Thyroid gland (tissue), 4 donors: ENCODE results near the gene PRRG1. TPM values are rescaled to one million over a fixed set of nuclear protein-coding genes. Genes with fewer than 3 reads are reported as not detected.
A peak's percentile ranks its signal among the peaks of the same experiment; 100 is the strongest.

ENCODE experiments used
- DNase-seq, 2 donors: peaks; one replicate each; pipeline ENCODE4 v3.0.0-alpha.2; 2019
- H3K27ac ChIP-seq, 3 donors: fragments of 200-600 bp; sonication (generic); 1 replicate in 2 of 3; 2 replicates in 1 of 3; pipeline ENCODE4 v1.5.1; 2016 to 2019; ENCODE audit warnings: mild to moderate bottlenecking in 1 of 3, moderate library complexity in 1 of 3
- H3K27me3 ChIP-seq: fragments of 200-600 bp; sonication (generic); one replicate; pipeline ENCODE4 v1.5.1; 2019
- H3K36me3 ChIP-seq, 2 donors: fragments of 200-600 bp; sonication (generic); one replicate each; pipeline ENCODE4 v1.5.1; 2016 to 2019
- H3K4me1 ChIP-seq, 2 donors: fragments of 200-600 bp; sonication (generic); one replicate each; pipeline ENCODE4 v1.5.1; 2017 to 2019
- H3K4me3 ChIP-seq, 3 donors: fragments of 200-600 bp; sonication (generic); replicated peaks in 1 of 3; 1 replicate in 2 of 3; 2 replicates in 1 of 3; pipeline ENCODE4 v1.5.1; 2016; ENCODE audit warnings: mild to moderate bottlenecking in 1 of 3
- H3K9me3 ChIP-seq: fragments of 200-600 bp; sonication (generic); one replicate; pipeline ENCODE4 v1.5.1; 2017
- CTCF ChIP-seq, 6 experiments: fragments of 200-600 bp in 3 of 6; fragments of 450-650 bp in 3 of 6; sonication (generic) in 3 of 6; IDR thresholded peaks; one replicate each; pipeline ENCODE4 v1.5.1; 2016 to 2019; ENCODE audit warnings: antibody characterized with exemption in 6 of 6, mild to moderate bottlenecking in 2 of 6, inconsistent platforms in 1 of 6, moderate library complexity in 1 of 6
- POLR2A ChIP-seq, 2 donors: fragments of 450-650 bp; IDR thresholded peaks; one replicate each; pipeline ENCODE4 v1.6.1; 2017; ENCODE audit warnings: antibody characterized with exemption in 2 of 2, mild to moderate bottlenecking in 2 of 2, moderate library complexity in 1 of 2
- WGBS, 2 donors: methylation state at CpG; one replicate each; pipeline ENCODE4 v1.1.5; 2017; 5-methylcytosine and 5-hydroxymethylcytosine counted together
- intact Hi-C: fragments of 100-400 bp; cut with DNase I; formaldehyde crosslinking; loops from one replicate; pipeline ENCODE4 v1.15.1; 2023
- total RNA-seq, 4 donors: library from RNA; depleted of rRNA; stranded (reverse); fragments of >200 nt; gene quantifications; one replicate each; pipeline ENCODE4 v1.2.3, GENCODE V29; 2016

PRRG1 gene
- total RNA-seq, 4 donors from 2014 or later: 23.7 to 28.5 (median 24.0) TPM

- H3K4me1 ChIP-seq: peaks cover 0 to 4% of the 10 kb centered on the region in 2 donors
- H3K27me3 ChIP-seq: no peaks in the 10 kb centered on the region
- no peaks in the 10 kb centered on the region for H3K36me3 ChIP-seq
- no peak overlapping the region for H3K4me3 ChIP-seq
- intact Hi-C loops: no loop called here
- TF ChIP-seq CTCF (IDR thresholded peaks at IDR 0.05): no peak
- no peak for TF ChIP-seq POLR2A (IDR thresholded peaks at IDR 0.05)
- no peaks in the 10 kb centered on the region for H3K9me3 ChIP-seq
- WGBS, 2 donors: 31 to 44% methylated on average over 1 of the region's 1 CpG
- H3K27ac ChIP-seq: peak overlapping the region; percentile 81 to 85 (median 82)
- peak; percentile 46 to 50 for DNase-seq
Measured at GRCh38 chrX:37347420-37347819, 1.7 kb upstream of the PRRG1 start.

GRCh38 chrX:37348231-37348970 is 763 bp upstream of the PRRG1 start:
- peak overlapping the region; percentile 81 to 85 (median 82) for H3K27ac ChIP-seq
- H3K4me3 ChIP-seq: peak overlapping the region in 1 of 3 donors; percentile 29
- 27 to 31% methylated on average over 11 of the region's 11 CpGs for WGBS, 2 donors
- intact Hi-C loops: no loop called here
- TF ChIP-seq POLR2A (IDR thresholded peaks at IDR 0.05) (no peak), CTCF (IDR thresholded peaks at IDR 0.05) (no peak)
- no peaks in the 10 kb centered on the region for H3K9me3 ChIP-seq
- DNase-seq: peak; percentile 3 to 7
- H3K36me3 ChIP-seq: no peaks in the 10 kb centered on the region
- no peaks in the 10 kb centered on the region for H3K27me3 ChIP-seq
- H3K4me1 ChIP-seq: peaks cover 0 to 4% of the 10 kb centered on the region in 2 donors

- Histone ChIP-seq H3K4me1 (peaks cover 0 to 4% of the 10 kb centered on the region in 2 donors), H3K27ac (peak overlapping the region; percentile 81 to 85 (median 82))
- TF ChIP-seq POLR2A (IDR thresholded peaks at IDR 0.05) (no peak), CTCF (IDR thresholded peaks at IDR 0.05) (no peak)
Measured at GRCh38 chrX:37348971-37349220, 268 bp upstream of the PRRG1 start.

GRCh38 chrX:37350034-37350365 is 836 bp downstream of the PRRG1 start:
- peak in 1 of 2 donors; percentile 30 for DNase-seq

More at GRCh38 chrX:37348971-37349220, 268 bp upstream of the PRRG1 start:
- H3K27me3 ChIP-seq: no peaks in the 10 kb centered on the region
- H3K4me3 ChIP-seq: peak overlapping the region in 1 of 3 donors; percentile 29
- intact Hi-C loops: no loop called here
- H3K36me3 ChIP-seq: no peaks in the 10 kb centered on the region
- DNase-seq: no peak
- 1 to 9% methylated on average over 15 to 18 of the region's 18 CpGs for WGBS, 2 donors
- no peaks in the 10 kb centered on the region for H3K9me3 ChIP-seq

More at GRCh38 chrX:37350034-37350365, 836 bp downstream of the PRRG1 start:
- Histone ChIP-seq H3K4me3 (peak overlapping the region in 2 of 3 donors; percentile 32 to 37), H3K4me1 (peaks cover 0 to 4% of the 10 kb centered on the region in 2 donors), H3K27me3 (no peaks in the 10 kb centered on the region), H3K9me3 (no peaks in the 10 kb centered on the region), H3K36me3 (no peaks in the 10 kb centered on the region), H3K27ac (peak overlapping the region in 2 of 3 donors; percentile 70 to 81)
- 1 to 3% methylated on average over 5 to 7 of the region's 8 CpGs for WGBS, 2 donors
- TF ChIP-seq POLR2A (IDR thresholded peaks at IDR 0.05): no peak
- TF ChIP-seq CTCF (IDR thresholded peaks at IDR 0.05): no peak
- intact Hi-C loops: no loop called here
